ENCODE measurements around the gene CFAP92. TPM values are rescaled to one million over a fixed set of nuclear protein-coding genes. Genes with fewer than 3 reads are reported as not detected.

CFAP92 gene
- total RNA-seq, 1 experiment from 2014 or later = 0.92 TPM

- peaks cover 25% of the 10 kb centered on the region for H3K27me3 Mint-ChIP-seq (ENCODE audit: low read depth)
- Histone ChIP-seq H2BK120ac (ENCODE audit: low read depth, low read length, poor library complexity, severe bottlenecking) (no peak overlapping the region), H3K4me2 (ENCODE audit: insufficient read depth, insufficient read length, low read length) (no peak overlapping the region), H3K9me3 (ENCODE audit: control insufficient read depth, low read depth, low read length) (no peaks in the 10 kb centered on the region), H3K23me2 (ENCODE audit: insufficient read length, low read depth, low read length, poor library complexity, severe bottlenecking) (no peaks in the 10 kb centered on the region), H3K18ac (ENCODE audit: insufficient read length, low read depth, low read length) (no peak overlapping the region), H2AFZ (ENCODE audit: low read length) (no peak overlapping the region), H3K56ac (ENCODE audit: insufficient read length, low read depth, low read length) (no peak overlapping the region), H4K20me1 (ENCODE audit: control insufficient read depth, insufficient read depth, insufficient read length) (no peaks in the 10 kb centered on the region), H3K27me3 (ENCODE audit: insufficient read depth, low read length) (no peaks in the 10 kb centered on the region), H3K79me2 (ENCODE audit: insufficient read depth, low read length) (no peaks in the 10 kb centered on the region), H2BK12ac (ENCODE audit: insufficient read length, low read depth, low read length) (no peak overlapping the region), H3K4me1 (ENCODE audit: insufficient read depth, low read length) (no peaks in the 10 kb centered on the region), H3K14ac (ENCODE audit: insufficient read depth, low read length) (no peak overlapping the region), H3K79me1 (ENCODE audit: insufficient read depth, low read depth, low read length, poor library complexity, severe bottlenecking) (no peaks in the 10 kb centered on the region), H2BK15ac (ENCODE audit: low read depth, low read length) (no peak overlapping the region), H4K91ac (ENCODE audit: insufficient read length, low read depth, low read length) (no peak overlapping the region), H3K23ac (ENCODE audit: insufficient read length, low read depth, low read length) (no peak overlapping the region), H4K5ac (ENCODE audit: insufficient read length, low read depth, low read length) (no peak overlapping the region), H3K4ac (ENCODE audit: low read depth, low read length) (no peak overlapping the region), H2BK5ac (ENCODE audit: insufficient read length, low read length) (no peak overlapping the region), H2AK5ac (ENCODE audit: insufficient read length, low read length) (no peak overlapping the region), H3T11ph (ENCODE audit: low read length) (no peak overlapping the region), H3K9ac (ENCODE audit: extremely low read depth, insufficient read length, low read length) (no peak overlapping the region), H4K8ac (replicated peaks; ENCODE audit: insufficient read length, low read depth, low read length) (no peak overlapping the region), H3K27ac (ENCODE audit: insufficient read length, low read depth, low read length) (no peak overlapping the region), H2BK20ac (ENCODE audit: low read depth, low read length, poor library complexity, severe bottlenecking) (no peak overlapping the region)
- no peaks in the 10 kb centered on the region for H3K36me3 Mint-ChIP-seq (ENCODE audit: insufficient read depth in 1 of 3, low read depth in 3 of 3)
- no peak for TF ChIP-seq CTCF (conservative IDR thresholded peaks at IDR 0.05)
- no peak overlapping the region for H3K4me3 Mint-ChIP-seq
- no peak overlapping the region for H3K27ac Mint-ChIP-seq
- no peaks in the 10 kb centered on the region; a peak in 1 of 5 replicates for H3K9me3 Mint-ChIP-seq
- DNase-seq = no peak
- WGBS (ENCODE audit: extremely low coverage, insufficient read length, low lambda C conversion rate) = no CpG with 5 or more reads among the region's 7 CpGs
- H3K4me1 Mint-ChIP-seq = 0 out of 4 replicates have a peak, but pooled peaks cover 0 to 3% of the 10 kb centered on the region in 2 experiments
Observed at GRCh38 chr3:129033151-129033550, 39.3 kb upstream of the CFAP92 start.
